NCI-H1436 (cell line): ENCODE results near the gene RPL19.

ENCODE experiments used
- DNase-seq: peaks from one replicate; lab custom pipeline; 2025; lab: John Stamatoyannopoulos, UW

RPL19 gene

DNA sequence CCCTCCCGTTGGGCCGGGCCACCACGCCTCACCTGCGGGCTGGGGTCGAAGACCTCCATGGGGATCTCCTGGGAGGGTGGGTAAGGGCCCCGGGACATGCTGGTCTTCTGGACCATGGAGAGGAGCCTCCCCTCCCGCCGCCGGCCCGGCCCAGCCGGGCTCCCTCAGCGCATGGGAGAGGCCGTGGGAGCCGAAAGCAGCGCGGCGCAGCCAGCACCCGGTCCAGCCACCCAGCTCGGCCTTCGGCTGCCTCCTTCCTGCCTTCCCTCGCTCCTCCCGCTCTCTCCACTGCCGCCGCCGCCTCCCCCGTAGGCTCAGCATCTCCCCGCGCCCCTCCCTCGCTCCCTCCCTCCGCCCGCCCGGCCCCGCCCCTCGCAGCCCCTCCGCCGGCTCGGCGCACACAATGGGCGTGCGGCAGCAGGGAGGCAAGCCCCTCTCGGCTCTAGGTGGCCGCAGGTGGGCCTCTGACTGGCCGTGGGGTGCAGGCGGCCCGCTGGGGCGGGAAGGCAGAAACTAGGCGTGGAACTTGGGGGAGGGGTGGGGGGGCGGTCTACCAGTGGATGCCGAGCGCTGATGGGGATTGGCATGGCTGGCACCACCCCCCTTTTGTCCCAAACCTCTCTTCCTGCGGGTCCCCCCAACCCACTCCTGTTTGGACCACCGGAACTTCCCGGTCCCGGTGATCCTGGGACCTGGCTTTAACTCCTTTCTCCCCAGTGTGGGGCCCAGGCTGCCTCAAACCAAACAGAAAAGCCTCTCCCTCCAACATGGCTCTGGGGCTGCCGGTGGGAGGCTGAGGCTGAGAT is 2.5 kb upstream of the RPL19 start, which contains the start of gene CACNB1:
CACNB1 (minus strand) TSS at position 290 of the 806 bp plus-strand sequence; CDS start at position 116, 174 bp downstream.
- DNase-seq, result peak; percentile 87

DNA sequence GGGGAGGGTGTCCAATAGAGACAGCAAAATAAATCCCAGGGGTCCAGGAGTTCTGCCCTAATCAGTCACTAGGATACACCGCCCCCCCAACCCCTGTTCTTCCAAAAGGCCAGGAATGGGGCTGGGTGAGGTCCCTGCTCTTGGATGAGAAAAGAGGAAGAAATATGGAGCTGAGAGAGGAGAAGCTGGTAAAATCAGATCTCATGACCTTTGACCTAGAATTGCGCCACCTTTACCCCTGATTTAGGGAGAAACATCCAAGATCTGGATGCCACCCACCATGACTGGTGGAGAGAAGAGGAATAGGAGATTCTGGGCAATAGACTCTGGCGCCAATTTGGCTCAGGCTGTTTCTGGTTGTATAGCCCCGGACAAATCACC is 1.9 kb upstream of the RPL19 start:
- DNase-seq, result no peak

DNA sequence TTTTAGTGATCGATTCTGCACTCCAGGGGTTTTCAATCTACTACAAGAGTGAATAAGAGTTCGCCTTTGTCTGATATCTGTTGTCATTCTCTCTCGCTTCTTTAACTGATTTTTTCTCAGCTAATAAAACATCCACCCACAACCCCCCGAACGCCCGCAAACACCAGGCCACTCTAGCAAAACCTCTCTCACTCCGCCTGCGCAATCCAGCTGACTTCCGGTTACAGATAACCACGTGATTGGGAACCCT is 338 bp upstream of the RPL19 start:
- peak; percentile 96 for DNase-seq

DNA sequence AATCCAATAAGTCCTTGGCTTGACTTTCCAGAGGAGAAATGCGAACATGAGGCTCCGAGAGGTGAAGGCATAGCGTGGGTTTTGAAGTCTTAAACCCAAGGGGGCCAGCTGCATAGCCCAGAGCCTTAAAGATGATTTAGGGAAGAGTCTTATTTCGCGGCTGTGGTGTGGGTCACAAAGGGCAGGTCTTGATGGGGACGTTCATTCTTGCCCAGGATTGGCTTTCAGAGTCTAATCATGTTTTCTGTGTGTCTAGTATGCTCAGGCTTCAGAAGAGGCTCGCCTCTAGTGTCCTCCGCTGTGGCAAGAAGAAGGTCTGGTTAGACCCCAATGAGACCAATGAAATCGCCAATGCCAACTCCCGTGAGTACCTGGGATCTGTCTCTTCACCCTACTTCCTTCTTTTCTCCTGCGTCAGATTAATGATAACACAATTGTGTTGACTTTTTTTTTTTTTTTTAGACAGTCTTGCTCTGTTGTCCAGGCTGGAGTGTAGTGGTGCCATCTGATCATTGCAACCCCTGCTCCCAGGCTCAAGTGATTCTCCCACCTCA is 951 bp downstream of the RPL19 start:
- DNase-seq, result no peak

DNA sequence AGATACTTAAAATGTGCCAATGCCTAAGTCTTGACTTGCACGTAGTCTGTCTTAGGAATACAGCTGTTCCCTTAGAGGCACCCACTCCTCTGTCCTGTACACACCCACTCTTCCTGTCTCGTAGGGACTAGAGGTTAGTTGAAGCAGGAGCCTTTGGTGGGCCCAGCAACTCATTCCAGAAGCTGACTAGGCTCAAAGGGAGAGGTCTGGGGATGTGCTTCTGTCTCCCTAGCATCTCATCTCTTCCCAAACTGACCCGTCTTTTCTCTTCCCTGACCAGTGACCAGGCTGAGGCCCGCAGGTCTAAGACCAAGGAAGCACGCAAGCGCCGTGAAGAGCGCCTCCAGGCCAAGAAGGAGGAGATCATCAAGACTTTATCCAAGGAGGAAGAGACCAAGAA is 4.2 kb downstream of the RPL19 start:
- no peak for DNase-seq

DNA sequence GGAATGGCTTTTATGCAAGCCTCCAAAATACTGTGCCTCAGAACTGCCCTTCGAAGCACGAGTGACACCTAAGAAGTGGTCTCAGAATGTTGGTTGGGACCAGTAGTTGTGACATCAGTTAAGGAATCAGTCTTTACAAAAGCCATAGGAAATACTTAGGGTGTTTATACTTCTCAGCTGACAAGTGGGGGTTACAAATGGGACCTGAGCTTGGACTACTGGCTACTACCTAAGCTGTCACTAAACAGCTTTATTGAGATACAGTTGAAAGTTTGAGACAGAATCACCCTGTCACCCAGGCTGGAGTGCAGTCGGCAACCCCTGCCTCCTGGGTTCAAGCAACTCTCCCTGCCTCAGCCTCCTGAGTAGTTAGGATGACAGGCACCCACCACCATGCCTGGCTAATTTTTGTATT is 5.0 kb downstream of the RPL19 start:
- no peak for DNase-seq

DNA sequence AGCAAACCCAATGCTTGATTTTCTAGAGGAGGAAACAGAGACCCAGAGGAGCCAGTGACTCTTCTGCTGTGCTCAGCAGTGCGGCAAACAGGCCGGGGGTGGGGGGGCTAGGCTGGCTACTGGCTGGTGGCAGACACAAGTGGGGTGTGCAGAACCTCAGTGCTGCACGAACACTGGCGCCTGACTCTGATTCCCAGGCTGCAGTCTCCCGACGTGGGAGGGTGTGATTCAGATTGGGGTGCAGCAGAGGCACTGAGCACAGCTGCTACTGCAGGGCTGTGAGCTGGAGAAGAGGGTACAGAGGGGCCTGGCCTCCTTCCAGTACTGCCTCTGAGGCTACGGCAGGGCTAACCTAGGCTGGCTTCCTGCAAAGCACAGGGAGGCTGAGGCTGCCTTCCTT is 8.1 kb downstream of the RPL19 start:
- no peak for DNase-seq

DNA sequence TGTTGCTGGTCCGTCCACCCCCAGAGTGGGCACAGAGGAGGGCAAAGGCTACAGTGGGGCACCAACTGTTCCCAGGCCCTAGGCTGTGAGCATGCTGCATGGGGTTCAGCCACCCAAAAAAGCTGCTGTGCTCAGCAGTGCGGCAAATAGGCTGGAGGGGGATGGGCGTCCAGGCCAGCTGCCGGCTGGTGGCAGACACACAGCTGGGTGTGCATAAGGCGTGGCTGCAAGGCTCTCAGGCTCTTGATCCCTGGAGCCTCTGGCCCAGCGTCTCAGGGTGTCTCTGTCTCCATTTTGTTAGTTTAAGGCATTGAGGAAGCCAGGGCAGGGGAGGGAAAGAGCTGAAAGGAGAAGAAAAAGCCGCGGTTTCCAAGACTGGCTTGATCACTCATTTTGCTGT is 8.8 kb downstream of the RPL19 start:
- no peak for DNase-seq

DNA sequence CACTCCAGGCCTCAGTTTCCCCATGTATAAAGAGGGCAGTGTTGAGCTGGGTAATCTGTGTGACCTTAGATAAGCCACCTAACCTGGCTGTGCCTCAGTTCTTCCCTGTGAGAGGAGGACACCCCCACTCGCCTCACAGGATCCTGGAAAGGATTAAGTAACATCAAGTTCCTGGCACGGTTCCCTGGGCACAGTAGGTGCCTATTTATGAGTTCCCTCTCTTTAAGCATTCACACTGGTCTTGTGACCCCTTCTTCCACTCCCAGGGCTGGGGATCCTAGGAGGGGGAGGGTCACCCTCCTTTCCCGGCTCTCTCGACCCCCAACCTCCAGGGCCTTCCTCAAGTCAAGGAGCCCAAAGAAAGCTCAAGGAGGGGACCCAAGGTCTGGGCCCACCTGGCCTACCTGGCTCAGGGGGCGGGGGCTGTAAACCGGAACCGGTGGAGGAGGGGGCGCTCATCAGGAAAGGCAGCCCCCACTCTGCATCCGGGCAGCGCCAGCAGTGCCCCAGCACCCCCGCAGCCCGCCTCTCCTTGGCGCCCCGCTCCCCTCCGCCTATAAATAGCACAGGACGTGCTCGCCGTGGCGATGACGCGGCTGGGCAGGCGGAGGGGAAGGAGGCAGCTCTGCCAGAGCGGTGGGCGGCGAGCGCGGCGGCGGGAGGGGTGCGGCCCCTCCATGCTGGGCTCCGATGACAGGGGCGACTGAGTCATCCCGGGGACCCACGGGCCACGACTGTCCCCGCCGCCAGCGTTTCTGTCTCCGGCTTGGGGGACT is 9.4 kb downstream of the RPL19 start:
- DNase-seq, result peak; percentile 60

DNA sequence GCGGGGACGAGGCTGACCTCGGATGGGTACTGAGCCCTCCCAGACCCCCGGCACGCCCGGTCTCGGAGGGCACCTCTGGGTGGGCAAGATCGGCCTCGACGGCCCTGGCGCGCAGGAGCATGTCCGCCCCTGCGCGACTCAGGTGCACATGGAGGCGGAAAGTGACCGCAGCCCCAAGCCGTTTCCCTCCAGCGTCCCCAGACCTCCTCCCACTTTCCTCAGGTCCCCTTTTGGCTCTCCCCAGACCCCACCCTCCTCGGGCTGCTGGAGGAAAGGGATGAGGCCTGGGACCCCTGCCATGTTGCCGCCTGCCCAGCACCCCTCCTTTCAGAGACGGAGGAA is 10.0 kb downstream of the RPL19 start:
- DNase-seq, result no peak

DNA sequence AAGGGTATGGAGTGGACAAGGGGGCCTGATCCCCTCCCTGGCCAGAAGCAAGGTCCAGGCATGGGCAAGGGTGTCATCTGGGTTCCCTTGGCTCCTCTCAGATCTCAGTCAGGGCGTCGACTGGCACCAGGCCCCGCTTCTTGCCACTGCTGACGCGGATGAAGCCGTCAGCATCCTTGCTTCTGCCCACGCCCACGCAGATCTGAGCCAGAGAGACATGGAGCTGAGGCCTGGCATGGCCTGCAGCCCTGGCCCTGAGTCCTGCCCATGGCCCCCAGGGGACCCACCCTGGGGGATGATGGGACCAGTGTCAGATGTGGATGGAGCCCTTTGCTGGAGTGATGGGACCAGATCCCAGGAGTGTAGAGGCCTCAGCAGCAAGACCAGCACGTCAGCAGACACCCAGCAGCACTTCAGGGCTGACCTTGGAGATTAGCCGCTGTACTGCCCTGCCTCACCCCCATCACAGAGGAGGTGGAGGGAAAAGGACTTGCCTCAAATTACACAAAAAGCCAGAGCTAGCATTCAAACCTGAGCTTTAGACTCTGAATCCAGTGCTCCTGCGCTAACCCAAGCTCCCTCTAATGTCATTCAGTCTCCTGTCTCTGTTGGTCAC is 12.2 kb downstream of the RPL19 start:
- DNase-seq, result no peak

DNA sequence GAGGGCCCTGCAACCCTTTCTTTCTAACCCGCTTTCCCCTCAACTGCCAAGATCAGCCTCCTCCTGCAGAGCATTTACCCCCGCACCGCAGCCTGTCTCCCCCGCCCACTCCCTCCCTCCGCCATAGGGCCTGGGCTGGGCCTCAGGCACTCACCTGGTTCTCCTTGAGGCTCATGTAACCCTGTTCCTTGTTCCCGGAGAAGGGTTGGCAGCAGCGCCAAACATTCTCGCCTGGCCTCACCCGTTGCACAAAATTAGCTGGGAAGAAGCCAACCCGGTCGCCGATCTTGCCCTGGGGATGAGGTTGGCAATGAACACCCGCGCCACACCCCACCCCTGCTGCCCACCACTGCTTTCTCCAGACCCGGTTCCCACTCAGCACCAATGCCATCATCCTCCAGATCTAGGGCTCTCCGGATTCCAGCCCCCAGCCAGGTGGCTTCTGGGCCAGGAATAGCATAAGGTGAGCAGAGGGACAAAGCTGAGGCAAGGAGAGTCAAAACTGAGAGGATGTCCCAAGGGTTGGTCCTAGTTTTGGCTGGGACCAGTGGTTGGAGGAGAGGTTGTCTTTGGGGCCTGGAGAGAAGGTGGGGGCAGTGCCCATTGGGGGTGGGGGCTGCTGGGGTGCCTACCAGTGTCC is 12.9 kb downstream of the RPL19 start:
- DNase-seq, result no peak

DNA sequence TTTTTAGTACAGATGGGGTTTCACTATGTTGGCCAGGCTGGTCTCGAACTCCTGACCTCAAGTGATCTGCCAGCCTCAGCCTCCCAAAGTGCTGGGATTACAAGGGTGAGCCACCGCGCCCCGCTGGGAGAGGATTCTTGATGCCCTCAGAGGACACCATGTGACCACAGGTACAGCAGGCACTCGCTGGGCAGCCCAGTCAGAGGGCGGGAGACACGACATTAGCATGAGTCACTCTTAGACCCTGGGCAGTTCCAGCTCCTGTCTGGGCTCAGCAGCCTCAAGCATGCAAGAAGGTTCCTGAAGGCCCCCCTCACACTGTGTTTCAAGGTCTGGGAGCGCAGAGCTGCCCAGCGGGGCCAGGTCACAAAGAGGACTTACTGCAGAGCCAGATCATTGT is 13.8 kb downstream of the RPL19 start:
- no peak for DNase-seq

DNA sequence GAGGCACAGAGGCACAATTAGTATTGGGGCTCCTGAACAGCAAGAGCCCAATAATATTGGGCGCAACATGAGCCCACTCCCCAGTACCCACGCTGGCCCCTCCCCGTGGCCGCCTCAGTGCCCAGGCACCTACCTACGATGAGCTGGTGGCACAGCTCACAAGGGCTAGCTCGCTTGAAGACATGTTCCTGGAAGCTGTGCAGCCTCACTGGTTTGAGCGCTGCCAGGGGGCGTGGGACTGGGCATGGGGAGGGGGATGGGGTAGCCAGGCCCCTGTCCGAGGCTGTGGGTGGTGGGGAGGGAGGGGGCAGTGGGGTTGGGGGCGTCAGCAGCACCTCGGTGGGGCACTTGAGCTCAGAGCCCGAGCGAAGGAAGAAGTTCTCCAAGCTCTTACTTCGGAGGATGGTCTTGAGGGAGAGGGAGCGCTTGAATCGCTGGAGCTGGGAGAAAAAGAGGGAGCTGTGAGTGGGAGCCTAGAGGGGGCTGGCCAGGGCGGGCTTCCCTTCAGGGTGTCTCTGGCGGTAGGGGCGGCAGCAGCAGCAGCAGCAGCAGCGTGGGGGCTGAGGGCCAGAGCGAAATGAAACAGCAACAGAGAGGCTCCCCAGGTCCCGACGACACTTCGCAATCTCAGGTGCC is 17.8 kb downstream of the RPL19 start:
- DNase-seq, result no peak

DNA sequence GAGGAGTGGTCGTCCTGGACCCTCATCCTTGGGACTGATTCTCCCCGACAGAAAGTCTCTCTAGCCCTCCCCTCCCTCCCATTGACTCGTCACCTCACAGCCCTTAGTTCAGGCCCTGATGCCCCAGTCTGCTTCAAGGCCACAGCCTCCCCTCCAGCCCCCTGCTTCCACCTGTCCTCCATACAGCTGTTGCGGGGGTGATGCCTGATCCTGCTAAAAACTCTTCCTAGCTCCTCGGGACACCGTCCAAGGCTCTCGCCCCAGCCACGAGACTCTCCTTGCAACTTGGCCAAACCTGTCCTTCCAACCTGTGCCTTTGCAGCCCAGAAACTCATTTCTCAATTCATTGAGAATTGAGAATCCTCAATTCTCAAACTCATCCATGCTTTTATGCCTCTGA is 18.8 kb downstream of the RPL19 start:
- no peak for DNase-seq

DNA sequence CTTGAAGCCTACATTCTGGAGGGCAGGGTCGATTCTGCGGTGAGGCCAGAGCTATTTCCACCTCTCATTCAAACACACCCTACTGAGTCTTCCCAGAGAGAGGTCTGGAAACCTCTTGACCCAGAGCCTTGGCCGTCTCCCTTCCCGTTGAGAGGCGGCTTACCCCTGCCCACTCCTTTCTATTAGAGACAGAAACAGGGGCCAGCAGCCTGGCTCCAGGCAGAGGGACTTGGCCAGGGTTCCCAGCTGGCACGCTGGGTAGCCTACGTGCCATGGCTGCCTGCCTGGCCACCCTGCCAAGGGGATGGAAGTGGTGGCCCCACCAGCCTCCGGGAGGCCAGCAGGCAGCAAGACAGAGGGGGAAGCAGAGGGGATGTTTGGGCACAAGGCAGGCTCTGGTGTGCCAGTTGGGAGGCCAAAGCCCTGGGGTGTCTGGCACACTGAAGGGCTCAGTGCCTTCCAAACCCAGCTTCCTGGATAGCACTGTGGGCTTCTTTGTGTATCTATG is 19.6 kb downstream of the RPL19 start:
- no peak for DNase-seq

DNA sequence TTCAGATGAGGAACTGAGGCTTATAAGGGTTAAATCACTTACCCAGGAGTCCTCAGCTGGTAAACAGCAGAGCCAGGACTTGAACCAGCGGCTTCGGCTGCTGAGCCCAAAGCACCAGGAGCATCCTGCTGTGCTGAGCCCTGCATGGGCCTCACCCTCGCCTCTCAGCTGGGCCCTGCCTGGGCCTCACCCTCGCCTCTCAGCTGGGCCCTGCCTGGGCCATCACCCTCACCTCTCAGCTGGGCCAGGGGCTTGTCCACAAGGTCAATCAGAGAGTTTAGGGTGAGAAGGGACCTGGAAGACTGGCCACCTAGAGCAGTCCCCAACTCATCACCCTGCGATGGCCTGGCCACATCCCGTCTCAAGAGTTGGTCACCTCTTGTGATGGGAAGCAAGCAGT is 21.5 kb downstream of the RPL19 start:
- no peak for DNase-seq

DNA sequence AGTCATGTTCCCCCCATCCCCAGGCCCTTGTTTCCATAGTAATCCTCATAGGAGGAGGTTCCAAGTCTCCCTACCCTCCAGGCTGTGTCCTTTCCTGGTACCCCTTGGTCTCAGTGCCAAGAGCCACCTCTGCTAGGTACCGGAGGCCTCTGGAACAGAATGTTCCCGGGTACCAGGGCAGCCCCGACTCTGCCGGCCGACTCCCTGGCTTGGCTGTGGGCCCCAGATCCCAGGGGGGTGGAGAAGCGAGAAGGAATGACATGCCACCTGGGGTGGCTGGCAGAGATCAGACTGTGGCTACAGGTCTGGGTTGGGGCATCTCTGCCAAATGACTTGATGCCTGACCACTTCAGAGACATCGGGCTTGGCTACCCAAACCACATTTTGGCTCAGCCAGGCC is 22.1 kb downstream of the RPL19 start:
- no peak for DNase-seq

DNA sequence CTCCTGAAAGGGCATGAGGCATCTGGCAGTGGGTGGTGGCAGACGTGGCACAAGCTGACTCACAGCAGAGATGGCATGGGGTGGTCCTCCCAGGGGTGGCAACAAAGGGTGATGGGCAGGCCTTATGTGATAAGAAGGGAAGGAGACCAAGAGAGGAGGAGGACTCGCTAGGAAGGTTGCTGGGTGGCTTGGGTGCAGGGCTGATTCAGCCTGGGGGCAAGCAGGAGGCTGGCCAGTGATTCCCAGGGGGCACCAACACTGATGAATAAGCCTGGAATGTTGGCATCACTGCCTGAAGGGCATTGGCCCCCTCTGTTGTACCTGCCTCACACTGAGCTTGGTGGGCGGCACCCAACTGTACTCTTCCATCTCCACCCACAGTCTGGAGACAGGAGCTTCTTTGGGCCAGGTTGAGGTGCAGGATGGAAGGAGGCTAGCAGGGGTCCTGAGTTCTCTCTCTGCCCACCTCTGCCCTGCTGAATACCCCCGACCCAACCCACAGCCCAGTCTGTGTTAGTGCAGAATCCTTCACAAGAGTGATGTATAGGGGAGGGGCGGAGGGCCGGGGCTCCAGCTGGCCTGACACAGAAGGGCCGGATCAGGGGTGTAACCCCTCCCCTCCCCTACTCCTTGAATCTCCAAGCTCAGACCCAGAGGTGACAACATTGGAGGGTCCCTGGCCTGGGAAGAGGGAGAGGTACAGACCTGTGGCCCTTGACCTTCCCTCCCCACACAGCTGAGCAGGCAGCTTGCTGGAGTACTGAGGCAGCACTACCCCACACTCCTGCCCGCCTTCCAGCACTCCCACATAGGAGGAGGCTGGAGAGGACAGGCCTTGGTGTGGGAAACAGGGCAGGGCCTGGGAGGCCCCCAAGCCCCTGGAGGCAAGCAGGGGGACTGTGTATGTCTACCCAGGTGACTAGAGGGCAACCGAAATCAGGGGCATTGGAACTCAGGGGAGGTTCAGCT is 23.1 kb downstream of the RPL19 start:
- DNase-seq, result no peak

DNA sequence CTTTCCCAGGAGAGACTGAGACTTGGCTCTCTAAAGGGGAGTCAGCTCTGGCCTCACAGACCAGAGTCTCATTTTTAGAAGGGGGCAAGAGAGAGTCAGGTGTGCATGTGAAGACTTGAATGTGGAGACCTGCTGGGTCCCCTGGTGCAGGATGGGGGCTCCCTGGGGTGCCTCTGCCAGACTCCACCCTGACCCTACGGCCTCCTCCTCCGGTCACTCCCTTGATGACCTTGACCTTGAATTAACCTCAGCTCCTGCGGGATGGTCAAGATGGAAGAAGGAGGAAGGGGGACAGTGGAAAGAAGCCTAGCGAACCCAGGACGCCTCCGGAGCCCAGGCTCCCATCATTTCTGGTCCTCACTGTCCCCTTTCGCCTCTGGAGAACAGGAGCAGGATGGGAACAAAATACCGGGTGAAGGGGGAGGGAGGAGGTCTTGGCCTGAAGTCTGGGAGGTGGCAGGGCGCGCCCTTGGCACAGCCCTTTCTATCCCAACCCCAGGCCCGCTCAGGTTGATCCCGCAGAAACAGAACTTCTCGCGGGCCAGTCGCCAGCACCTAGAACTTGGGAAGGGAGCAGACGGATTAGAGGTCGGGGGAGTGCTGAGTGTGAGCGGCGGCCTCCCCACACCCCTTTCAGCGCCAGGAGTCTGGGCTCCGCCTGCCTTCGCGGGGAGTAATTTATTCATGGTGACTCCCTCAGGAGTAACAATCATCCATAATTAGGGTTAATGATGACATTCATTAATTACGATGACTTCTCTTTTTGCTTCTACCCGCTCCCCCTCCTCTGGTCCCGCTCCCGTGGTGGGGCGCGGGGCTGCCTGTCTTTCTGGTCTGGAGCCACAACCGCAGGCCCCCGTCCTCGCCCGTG is 24.1 kb downstream of the RPL19 start:
- DNase-seq, result no peak
